Esophagus squamous epithelium (tissue), 5 donors: Measurements from ENCODE around the gene HOXA13. TPM values are rescaled to one million over a fixed set of nuclear protein-coding genes. Genes with fewer than 3 reads are reported as not detected.

Experiments
- DNase-seq: peaks from one replicate; lab custom pipeline; 2025; lab: John Stamatoyannopoulos, UW
- H3K27ac ChIP-seq, 4 donors: fragments of 200-600 bp; sonication (generic); one replicate each; pipeline ENCODE4 v1.5.1; 2016 to 2019; ENCODE audit warnings: mild to moderate bottlenecking in 1 of 4
- H3K27me3 ChIP-seq, 4 donors: fragments of 200-600 bp; sonication (generic); 1 replicate in 3 of 4; 2 replicates in 1 of 4; pipeline versions ENCODE4 v1.5.1 to v1.6.0; 2017 to 2021; ENCODE audit warnings: antibody characterized with exemption in 1 of 4
- H3K36me3 ChIP-seq, 3 donors: fragments of 200-600 bp; sonication (generic); one replicate each; pipeline ENCODE4 v1.5.1; 2016 to 2019
- H3K4me1 ChIP-seq, 3 donors: fragments of 200-600 bp; sonication (generic); one replicate each; pipeline ENCODE4 v1.5.1; 2017 to 2019
- H3K4me3 ChIP-seq, 4 donors: fragments of 200-600 bp; sonication (generic); 1 replicate in 3 of 4; 2 replicates in 1 of 4; pipeline ENCODE4 v1.5.1; 2016 to 2019; ENCODE audit warnings: mild to moderate bottlenecking in 2 of 4, moderate library complexity in 1 of 4
- H3K9me3 ChIP-seq, 3 donors: fragments of 200-600 bp; sonication (generic); one replicate each; pipeline ENCODE4 v1.5.1; 2016 to 2019
- CTCF ChIP-seq, 6 experiments: fragments of 450-650 bp in 4 of 6; fragments of 200-600 bp in 2 of 6; sonication (generic) in 2 of 6; IDR thresholded peaks; one replicate each; pipeline ENCODE4 v1.5.1; 2016 to 2019; ENCODE audit warnings: antibody characterized with exemption in 6 of 6, mild to moderate bottlenecking in 4 of 6, moderate library complexity in 4 of 6
- POLR2A ChIP-seq, 4 donors: fragments of 450-650 bp; IDR thresholded peaks; one replicate each; pipeline ENCODE4 v1.6.1; 2017; ENCODE audit warnings: antibody characterized with exemption in 4 of 4, mild to moderate bottlenecking in 4 of 4, moderate library complexity in 3 of 4
- WGBS, 2 donors: methylation state at CpG; one replicate each; pipeline ENCODE4 v1.1.5; 2018; 5-methylcytosine and 5-hydroxymethylcytosine counted together
- intact Hi-C: fragments of 100-400 bp; cut with DNase I; formaldehyde crosslinking; loops from one replicate; pipeline ENCODE4 v1.15.0; 2022
- total RNA-seq, 4 donors: library from RNA; depleted of rRNA; stranded (reverse); fragments of >200 nt; gene quantifications; one replicate each; pipeline ENCODE4 v1.1.0, GENCODE V29; 2016
- donor health status: DM: yes; HTN: yes; CAD: no.

The HOXA13 gene
- total RNA-seq, 4 donors from 2014 or later: not detected

GRCh38 chr7:27150568-27151340 lies 49.1 kb downstream of the HOXA13 start:
- no peak for DNase-seq
- Histone ChIP-seq H3K4me1 (peaks cover 23 to 67% (median 34%) of the 10 kb centered on the region in 3 donors), H3K27me3 (peaks cover 10 to 100% (median 45%) of the 10 kb centered on the region in 4 donors), H3K4me3 (peak overlapping the region; percentile 24 to 64 (median 42)), H3K27ac (peak overlapping the region; percentile 8 to 67 (median 34)), H3K9me3 (no peaks in the 10 kb centered on the region), H3K36me3 (no peaks in the 10 kb centered on the region)
- TF ChIP-seq POLR2A (IDR thresholded peaks at IDR 0.05): no peak
- peak; percentile 75 to 92 (median 84) for TF ChIP-seq CTCF (IDR thresholded peaks at IDR 0.05)
- WGBS, 2 donors: 4 to 8% methylated on average over 18 to 30 of the region's 58 CpGs
- intact Hi-C loops: loop anchor here (5.0 kb wide), 1 partner anchor 658 kb away; no protein-coding TSS in a partner anchor

GRCh38 chr7:27149842-27150567 lies 49.9 kb downstream of the HOXA13 start:
- no peaks in the 10 kb centered on the region for H3K36me3 ChIP-seq
- peaks cover 23 to 60% (median 27%) of the 10 kb centered on the region in 3 donors for H3K4me1 ChIP-seq
- intact Hi-C loops: loop anchor here (5.0 kb wide), 1 partner anchor 658 kb away; no protein-coding TSS in a partner anchor
- H3K27ac ChIP-seq: peak overlapping the region; percentile 8 to 67 (median 34)
- peak overlapping the region; percentile 24 to 64 (median 42) for H3K4me3 ChIP-seq
- H3K9me3 ChIP-seq: no peaks in the 10 kb centered on the region
- 67 to 70% methylated on average over 5 of the region's 13 CpGs for WGBS, 2 donors
- no peak for TF ChIP-seq POLR2A (IDR thresholded peaks at IDR 0.05)
- TF ChIP-seq CTCF (IDR thresholded peaks at IDR 0.05): no peak
- H3K27me3 ChIP-seq: peaks cover 10 to 100% (median 38%) of the 10 kb centered on the region in 4 donors
- no peak for DNase-seq

GRCh38 chr7:27148756-27149641 lies 50.9 kb downstream of the HOXA13 start:
- intact Hi-C loops: no loop called here
- Histone ChIP-seq H3K4me1 (peaks cover 22 to 62% (median 23%) of the 10 kb centered on the region in 3 donors), H3K27me3 (peaks cover 10 to 100% (median 32%) of the 10 kb centered on the region in 4 donors), H3K4me3 (peak overlapping the region in 1 of 4 donors; percentile 66), H3K27ac (peak overlapping the region in 2 of 4 donors; percentile 50 to 76), H3K9me3 (no peaks in the 10 kb centered on the region), H3K36me3 (no peaks in the 10 kb centered on the region)
- WGBS, 2 donors: 63 to 68% methylated on average over 15 to 29 of the region's 30 CpGs
- no peak for DNase-seq
- TF ChIP-seq CTCF (IDR thresholded peaks at IDR 0.05) (no peak), POLR2A (IDR thresholded peaks at IDR 0.05) (no peak)

GRCh38 chr7:27148031-27148755 lies 51.7 kb downstream of the HOXA13 start:
- 29 to 67% methylated on average over 10 to 12 of the region's 28 CpGs for WGBS, 2 donors
- Histone ChIP-seq H3K4me3 (peak overlapping the region; percentile 35 to 66 (median 50)), H3K27me3 (peaks cover 10 to 100% (median 25%) of the 10 kb centered on the region in 4 donors), H3K9me3 (no peaks in the 10 kb centered on the region), H3K27ac (peak overlapping the region; percentile 19 to 76 (median 42)), H3K4me1 (peaks cover 22 to 70% (median 23%) of the 10 kb centered on the region in 3 donors), H3K36me3 (no peaks in the 10 kb centered on the region)
- TF ChIP-seq CTCF (IDR thresholded peaks at IDR 0.05) (no peak), POLR2A (IDR thresholded peaks at IDR 0.05) (no peak)
- intact Hi-C loops: no loop called here
- DNase-seq: no peak
